Measurements from ENCODE around the gene FBLN2. TPM values are rescaled to one million over a fixed set of nuclear protein-coding genes. Genes with fewer than 3 reads are reported as not detected.
A peak's percentile ranks its signal among the peaks of the same experiment; 100 is the strongest.

Gene FBLN2
- total and polyA plus RNA-seq, 2 of the 4 experiments (the other 2 are of a cell fraction): 11.8 to 60.8 TPM

DNA sequence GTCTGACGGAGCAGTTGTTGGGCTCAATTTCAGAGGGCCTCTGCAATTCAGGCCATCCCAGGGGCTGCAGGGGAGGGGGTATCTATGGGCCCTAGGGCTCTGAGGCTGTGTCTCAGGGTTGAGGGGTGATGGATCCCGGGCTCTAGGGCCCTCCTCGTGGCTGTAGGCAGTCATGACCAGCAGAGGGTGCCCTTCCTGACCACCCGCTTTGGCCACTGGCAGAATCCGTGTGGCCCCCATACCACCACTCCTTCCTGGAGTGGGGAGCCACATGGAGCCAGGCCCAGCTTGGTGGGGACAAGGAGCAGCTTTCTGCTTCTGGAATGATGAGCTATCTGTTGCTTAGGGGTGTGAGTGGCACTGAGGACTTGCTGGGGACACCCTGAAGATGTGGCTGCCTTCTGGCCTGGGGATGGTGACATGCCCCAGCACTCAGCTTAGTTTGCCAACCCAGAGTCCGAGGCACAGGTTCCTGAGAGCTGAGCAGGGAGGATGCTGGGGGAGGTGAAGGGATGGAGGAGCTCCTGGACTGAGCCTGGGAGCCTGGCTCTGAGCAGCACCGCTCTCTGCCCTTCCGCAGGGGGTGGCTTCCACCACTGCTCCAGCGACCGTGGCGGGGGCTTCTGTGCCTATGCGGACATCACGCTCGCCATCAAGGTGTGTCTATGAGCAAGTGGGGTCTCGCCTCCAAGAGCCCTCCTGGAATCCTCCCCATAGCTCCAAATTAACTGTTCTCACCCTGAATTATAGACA lies 48.6 kb upstream of the FBLN2 start (continued):
- TF ChIP-seq RAD21 (IDR thresholded peaks at IDR 0.05; ENCODE audit: low read length): peak; percentile 49; the same call in 1 of the 2 replicates

GRCh38 chr3:13501056-13501455 lies 47.9 kb upstream of the FBLN2 start:
- Histone ChIP-seq H2BK5ac (ENCODE audit: low read depth, low read length, poor library complexity, severe bottlenecking) (no peak overlapping the region), H3K36me3 (ENCODE audit: control insufficient read depth, insufficient read depth, low read length) (no peaks in the 10 kb centered on the region), H4K5ac (ENCODE audit: low read depth, low read length) (no peak overlapping the region), H3K9me1 (ENCODE audit: insufficient read depth, low read length) (no peaks in the 10 kb centered on the region), H4K20me1 (ENCODE audit: insufficient read depth, low read length) (no peaks in the 10 kb centered on the region), H3K14ac (replicated peaks; ENCODE audit: low read depth, low read length) (no peak overlapping the region), H2AK9ac (replicated peaks; ENCODE audit: low read depth, low read length, poor library complexity) (no peak overlapping the region), H2BK20ac (ENCODE audit: low read depth, low read length) (no peak overlapping the region), H4K91ac (ENCODE audit: insufficient read depth, low read depth, low read length) (no peak overlapping the region), H3K18ac (ENCODE audit: low read depth, low read length) (no peak overlapping the region), H2BK120ac (ENCODE audit: low read depth, low read length) (no peak overlapping the region), H3K27me3 (ENCODE audit: control insufficient read depth, insufficient read depth, low read length) (no peaks in the 10 kb centered on the region), H3K56ac (ENCODE audit: extremely low read depth, insufficient read depth, low read length) (no peak overlapping the region), H2AK5ac (ENCODE audit: low read depth, low read length) (no peak overlapping the region), H3K27ac (ENCODE audit: insufficient read depth, low read length) (no peak overlapping the region), H3K4me2 (ENCODE audit: low read depth, low read length) (no peak overlapping the region), H3K23ac (ENCODE audit: low read depth, low read length) (no peak overlapping the region), H3K9me3 (ENCODE audit: control insufficient read depth, insufficient read depth, low read length) (no peaks in the 10 kb centered on the region), H3K4ac (ENCODE audit: low read depth, low read length) (no peak overlapping the region), H3K9ac (ENCODE audit: low read depth, low read length) (no peak overlapping the region), H4K8ac (ENCODE audit: low read depth in 2 of 2, low read length in 2 of 2) (no peak overlapping the region), H2BK15ac (ENCODE audit: low read depth, low read length) (no peak overlapping the region), H3K4me3 (ENCODE audit: insufficient read depth, low read depth, low read length) (no peak overlapping the region), H3K4me1 (ENCODE audit: control insufficient read depth, insufficient read depth, low read length) (0 out of 2 replicates have a peak, but pooled peaks cover 1% of the 10 kb centered on the region), H2AFZ (replicated peaks; ENCODE audit: low read length, poor library complexity) (no peak overlapping the region), H3K79me1 (ENCODE audit: low read depth in 1 of 2, low read length in 2 of 2) (no peaks in the 10 kb centered on the region)
- DNase-seq (no peak), ATAC-seq (ENCODE audit: low read depth) (no peak)
- TF ChIP-seq CHD1 (IDR thresholded peaks at IDR 0.05; ENCODE audit: low read depth, low read length) (no peak), SMC3 (IDR thresholded peaks at IDR 0.05; ENCODE audit: low read depth, low read length) (no peak), BHLHE40 (IDR thresholded peaks at IDR 0.05; ENCODE audit: low read depth, low read length) (no peak), FOS (IDR thresholded peaks at IDR 0.05; ENCODE audit: low read depth, low read length) (no peak), POLR2A (IDR thresholded peaks at IDR 0.05; ENCODE audit: low read depth, low read length) (no peak), NFE2L2 (IDR thresholded peaks at IDR 0.05; ENCODE audit: low read depth, low read length) (no peak), MAFK (IDR thresholded peaks at IDR 0.05; ENCODE audit: low read depth, low read length) (no peak)
- dilution Hi-C loops (cut with HindIII; ENCODE audit: low sequenced_read_pairs, unreplicated experiment) (no loop called here), intact Hi-C loops (cut with micrococcal nuclease) (no loop called here), in situ Hi-C loops (cut with MboI; ENCODE audit: low sequenced_read_pairs) (no loop called here)
- ChIA-PET CTCF (interaction anchor here (0.6 to 3.7 kb wide), 2 partner anchors 147 to 169 kb away, joined by 3 to 34 read pairs; no protein-coding TSS in a partner anchor), POLR2A (ENCODE audit: unreplicated experiment) (no interaction called here)
- no TSS peak for BruUV-seq (replicated peaks)
- 100% methylated on average over 3 of the region's 4 CpGs; no CpG with 5 or more reads in 1 of the 2 experiments for WGBS, 2 experiments (ENCODE audit: extremely low coverage in 2 of 2, insufficient read length in 1 of 2)

All from IMR-90 (cell line).